Spleen (tissue), 7 donors: ENCODE results near the gene RANBP17.

ENCODE experiments used
- POLR2A ChIP-seq, 3 donors: fragments of 450-650 bp; IDR thresholded peaks; one replicate each; pipeline ENCODE4 v1.5.1; 2017; ENCODE audit warnings: antibody characterized with exemption in 3 of 3, mild to moderate bottlenecking in 1 of 3
- TF ChIP-seq, protein P1 (sequence below), 11 experiments: fragments of 200-600 bp in 7 of 11; fragments of 450-650 bp in 4 of 11; sonication (generic) in 4 of 11; IDR thresholded peaks in 8 of 11; conservative IDR thresholded peaks in 3 of 11; 1 replicate in 7 of 11; 2 replicates in 4 of 11; pipeline versions ENCODE4 v1.4.0 to v1.8.0; 2016 to 2021; ENCODE audit warnings: antibody characterized with exemption in 11 of 11, inconsistent platforms in 4 of 11, mild to moderate bottlenecking in 1 of 11
- donor health status: DM: no; HTN: no; CAD: no; lungs with moderate emphysema.
- donor health status: DM: no; HTN: no; CAD: no.
- donor health status: DM: no; HTN: no; CAD: no.

DNA sequence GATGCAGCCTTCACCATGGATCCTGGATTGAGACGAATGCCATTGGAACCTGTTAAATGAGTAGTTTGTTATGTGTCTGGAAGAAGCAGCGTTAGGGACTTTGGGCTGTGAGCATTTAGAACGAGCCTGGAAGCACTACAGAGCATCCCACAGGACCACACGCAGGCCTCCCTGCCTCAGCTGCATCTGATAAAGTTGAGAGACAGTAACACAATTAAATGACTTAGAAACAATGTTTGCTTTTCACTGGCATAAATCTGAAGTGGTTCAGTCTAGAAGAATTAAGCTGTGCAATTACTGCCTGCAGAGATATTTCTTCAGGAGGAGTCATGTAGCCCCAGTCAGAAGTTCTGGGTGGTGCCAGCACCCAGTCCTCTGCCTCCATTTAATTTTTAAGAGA lies 437.4 kb downstream of the RANBP17 start:
- TF ChIP-seq, protein P1, sequence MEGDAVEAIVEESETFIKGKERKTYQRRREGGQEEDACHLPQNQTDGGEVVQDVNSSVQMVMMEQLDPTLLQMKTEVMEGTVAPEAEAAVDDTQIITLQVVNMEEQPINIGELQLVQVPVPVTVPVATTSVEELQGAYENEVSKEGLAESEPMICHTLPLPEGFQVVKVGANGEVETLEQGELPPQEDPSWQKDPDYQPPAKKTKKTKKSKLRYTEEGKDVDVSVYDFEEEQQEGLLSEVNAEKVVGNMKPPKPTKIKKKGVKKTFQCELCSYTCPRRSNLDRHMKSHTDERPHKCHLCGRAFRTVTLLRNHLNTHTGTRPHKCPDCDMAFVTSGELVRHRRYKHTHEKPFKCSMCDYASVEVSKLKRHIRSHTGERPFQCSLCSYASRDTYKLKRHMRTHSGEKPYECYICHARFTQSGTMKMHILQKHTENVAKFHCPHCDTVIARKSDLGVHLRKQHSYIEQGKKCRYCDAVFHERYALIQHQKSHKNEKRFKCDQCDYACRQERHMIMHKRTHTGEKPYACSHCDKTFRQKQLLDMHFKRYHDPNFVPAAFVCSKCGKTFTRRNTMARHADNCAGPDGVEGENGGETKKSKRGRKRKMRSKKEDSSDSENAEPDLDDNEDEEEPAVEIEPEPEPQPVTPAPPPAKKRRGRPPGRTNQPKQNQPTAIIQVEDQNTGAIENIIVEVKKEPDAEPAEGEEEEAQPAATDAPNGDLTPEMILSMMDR (IDR thresholded peaks at IDR 0.05 in 8 of 11, conservative IDR thresholded peaks at IDR 0.05 in 3 of 11): no peak
- no peak for TF ChIP-seq POLR2A (IDR thresholded peaks at IDR 0.05)
